ENCODE data around the gene KDM4C.

GRCh38 chr9:7058473-7058872 lies 300.7 kb downstream of the KDM4C start:
- TF ChIP-seq KDM1A (IDR thresholded peaks at IDR 0.05; ENCODE audit: low read depth) (no peak), BHLHE40 (IDR thresholded peaks at IDR 0.05; ENCODE audit: low read depth, low read length) (no peak), PHF8 (IDR thresholded peaks at IDR 0.05; ENCODE audit: borderline replicate concordance, low read depth) (no peak), EP300 (IDR thresholded peaks at IDR 0.05) (no peak), REST (IDR thresholded peaks at IDR 0.05) (no peak), POLR2A (IDR thresholded peaks at IDR 0.05; ENCODE audit: low read length) (no peak)

Data from A549 (cell line).